Measurements from ENCODE around the gene NOP10. TPM values are rescaled to one million over a fixed set of nuclear protein-coding genes. Genes with fewer than 3 reads are reported as not detected.

NOP10 gene
- total RNA-seq, 1 experiment from 2014 or later = 235 TPM

GRCh38 chr15:34314491-34315490, 28.1 kb downstream of the NOP10 start:
- no peak overlapping the region for H3K14ac ChIP-seq (ENCODE audit: insufficient read depth, low read length)
- H3K27me3 ChIP-seq (ENCODE audit: insufficient read depth, low read length) = no peaks in the 10 kb centered on the region
- Mint-ChIP-seq H3K27ac (no peak overlapping the region), H3K9me3 (no peaks in the 10 kb centered on the region), H3K4me3 (no peak overlapping the region), H3K27me3 (ENCODE audit: low read depth) (no peaks in the 10 kb centered on the region), H3K36me3 (ENCODE audit: insufficient read depth in 1 of 3, low read depth in 3 of 3) (peaks cover 0 to 3% (median 0%) of the 10 kb centered on the region in 3 experiments; a peak in 1 of 7 replicates), H3K4me1 (peaks cover 11 to 15% of the 10 kb centered on the region in 2 experiments)
- no peak overlapping the region for H4K8ac ChIP-seq (replicated peaks; ENCODE audit: insufficient read length, low read depth, low read length)
- no peak overlapping the region for H3K4me2 ChIP-seq (ENCODE audit: insufficient read depth, insufficient read length, low read length)
- H3K9me3 ChIP-seq (ENCODE audit: control insufficient read depth, low read depth, low read length) = no peaks in the 10 kb centered on the region
- no peak overlapping the region for H4K5ac ChIP-seq (ENCODE audit: insufficient read length, low read depth, low read length)
- DNase-seq = no peak
- H4K20me1 ChIP-seq (ENCODE audit: control insufficient read depth, insufficient read depth, insufficient read length) = no peaks in the 10 kb centered on the region
- WGBS (ENCODE audit: extremely low coverage, insufficient read length, low lambda C conversion rate) = no CpG with 5 or more reads among the region's 3 CpGs
- no peak overlapping the region for H2AFZ ChIP-seq (ENCODE audit: low read length)
- H2BK20ac ChIP-seq (ENCODE audit: low read depth, low read length, poor library complexity, severe bottlenecking) = no peak overlapping the region
- H3K27ac ChIP-seq (ENCODE audit: insufficient read length, low read depth, low read length) = no peak overlapping the region
- no peaks in the 10 kb centered on the region for H3K79me1 ChIP-seq (ENCODE audit: insufficient read depth, low read depth, low read length, poor library complexity, severe bottlenecking)
- H3K23me2 ChIP-seq (ENCODE audit: insufficient read length, low read depth, low read length, poor library complexity, severe bottlenecking) = no peaks in the 10 kb centered on the region
- TF ChIP-seq CTCF (conservative IDR thresholded peaks at IDR 0.05) = no peak
- no peaks in the 10 kb centered on the region for H3K4me1 ChIP-seq (ENCODE audit: insufficient read depth, low read length)
- H2BK12ac ChIP-seq (ENCODE audit: insufficient read length, low read depth, low read length) = no peak overlapping the region
- H2BK15ac ChIP-seq (ENCODE audit: low read depth, low read length) = no peak overlapping the region
- no peak overlapping the region for H4K91ac ChIP-seq (ENCODE audit: insufficient read length, low read depth, low read length)
- no peak overlapping the region for H3K23ac ChIP-seq (ENCODE audit: insufficient read length, low read depth, low read length)
- H2AK5ac ChIP-seq (ENCODE audit: insufficient read length, low read length) = no peak overlapping the region
- no peaks in the 10 kb centered on the region for H3K79me2 ChIP-seq (ENCODE audit: insufficient read depth, low read length)
- no peak overlapping the region for H3K4ac ChIP-seq (ENCODE audit: low read depth, low read length)
- no peak overlapping the region for H3T11ph ChIP-seq (ENCODE audit: low read length)
- no peak overlapping the region for H3K56ac ChIP-seq (ENCODE audit: insufficient read length, low read depth, low read length)
- H3K9ac ChIP-seq (ENCODE audit: extremely low read depth, insufficient read length, low read length) = no peak overlapping the region
- H2BK5ac ChIP-seq (ENCODE audit: insufficient read length, low read length) = no peak overlapping the region
- H3K18ac ChIP-seq (ENCODE audit: insufficient read length, low read depth, low read length) = no peak overlapping the region
- H2BK120ac ChIP-seq (ENCODE audit: low read depth, low read length, poor library complexity, severe bottlenecking) = no peak overlapping the region
